ENCODE data around the gene RHOG. TPM values are rescaled to one million over a fixed set of nuclear protein-coding genes. Genes with fewer than 3 reads are reported as not detected.

The RHOG gene
- total and polyA plus RNA-seq, 9 of the 15 experiments (the other 6 are each of a cell fraction or from before 2014, with no cell fraction given) = 22.6 to 162 (median 80.3) TPM

- TF ChIP-seq LCOR (CRISPR knock-in tag; IDR thresholded peaks at IDR 0.05) (peak; percentile 95), CREM (IDR thresholded peaks at IDR 0.05; ENCODE audit: low read depth) (peak; percentile 79), MLLT1 (IDR thresholded peaks at IDR 0.05) (peak in 1 of 2 experiments; percentile 27; a peak in 1 of 4 replicates), ZC3H8 (IDR thresholded peaks at IDR 0.05) (no peak), GATAD2B (IDR thresholded peaks at IDR 0.05; ENCODE audit: borderline replicate concordance) (peak; percentile 64; the same call in 1 of the 2 replicates)
These were observed 929 bp upstream of the RHOG start (continued) for GRCh38 chr11:3841426-3842350.

- intact Hi-C loops (cut with micrococcal nuclease) (no loop called here), in situ Hi-C loops (cut with MboI) (no loop called here)
- Histone ChIP-seq H3K9me1 (ENCODE audit: control insufficient read depth, insufficient read depth, low read length) (no peaks in the 10 kb centered on the region), H3K4me2 (ENCODE audit: insufficient read depth, low read length) (peak overlapping the region; percentile 93), H4K20me1 (replicated peaks; ENCODE audit: control insufficient read depth, insufficient read depth, low read length) (peaks cover 4% of the 10 kb centered on the region; the same call in 1 of the 2 replicates), H3K9ac (ENCODE audit: insufficient read depth in 1 of 2, low read depth in 2 of 2, low read length in 2 of 2) (peak overlapping the region; percentile 84 to 94), H3K4me3 (peak overlapping the region; percentile 89), H3K79me2 (ENCODE audit: control insufficient read depth, insufficient read depth, low read length) (peaks cover 60% of the 10 kb centered on the region), H3K27ac (ENCODE audit: extremely low read depth, low read depth, low read length) (peak overlapping the region; percentile 86), H3K36me3 (ENCODE audit: control insufficient read depth, insufficient read depth, low read length) (peaks cover 33% of the 10 kb centered on the region), H3K4me1 (replicated peaks in 1 of 2; ENCODE audit: control insufficient read depth in 2 of 2, insufficient read depth in 2 of 2, low read length in 2 of 2) (peaks cover 34 to 57% of the 10 kb centered on the region in 2 experiments), H3K27me3 (ENCODE audit: control insufficient read depth in 2 of 2, insufficient read depth in 2 of 2, low read length in 2 of 2) (no peaks in the 10 kb centered on the region), H2AFZ (ENCODE audit: low read depth, low read length) (no peak overlapping the region), H3K9me3 (replicated peaks; ENCODE audit: control insufficient read depth, insufficient read depth, low read depth, low read length) (no peaks in the 10 kb centered on the region)
- CTCF ChIA-PET (ENCODE audit: low intra/inter-chr PET ratio) = interaction anchor here (0.6 kb wide), 1 partner anchor 15 kb away, joined by 3 read pairs; no protein-coding TSS in a partner anchor
- peak in 1 of 4 experiments; percentile 45 for DNase-seq (ENCODE audit: extremely low read depth in 1 of 4, low spot score in 3 of 4)
- POLR2A ChIA-PET = interaction anchor here (0.5 to 2.7 kb wide), 14 partner anchors 9 to 119 kb away, joined by 3 to 9 read pairs (median 3); partner anchors contain the start of gene STIM1
- peak; percentile 24 for ATAC-seq
- BruUV-seq (replicated peaks) = no TSS peak
- WGBS (ENCODE audit: insufficient coverage, low coverage, missing lambda C conversion rate) = 0% methylated on average over 28 of the region's 46 CpGs
- FAIRE-seq = peak; percentile 29
- TF ChIP-seq TCF7L2 (IDR thresholded peaks at IDR 0.05; ENCODE audit: low read depth, low read length) (no peak), CCNT2 (IDR thresholded peaks at IDR 0.05; ENCODE audit: borderline replicate concordance, extremely low read depth, insufficient read length, low read depth, low read length) (peak; percentile 38), SRSF3 (IDR thresholded peaks at IDR 0.05; ENCODE audit: insufficient read depth, low read length) (0 out of 2 replicates have a peak, but pooled peaks have one; percentile 71), ZBTB11 (CRISPR knock-in tag; IDR thresholded peaks at IDR 0.05) (0 out of 6 replicates have a peak, but pooled peaks of 1 of the 3 experiments have one; percentile 13), RBBP5 (IDR thresholded peaks at IDR 0.05; ENCODE audit: borderline replicate concordance, insufficient read depth, low read length, poor library complexity, severe bottlenecking) (peak; percentile 59)
These were observed 522 bp downstream of the RHOG start for GRCh38 chr11:3840004-3840869.

Measured in K562 (cell line).